K562 (cell line): Measurements from ENCODE around the gene AP2A2. TPM values are rescaled to one million over a fixed set of nuclear protein-coding genes. Genes with fewer than 3 reads are reported as not detected.

Source experiments
- ATAC-seq: fragments of 200-7000 bp; cut with Tn5 transposase; 3 replicates; pipeline ENCODE4 v1.9.1; 2020; ENCODE audit warnings: moderate library complexity
- BruUV-seq: library from RNA; stranded (reverse); fragments of 400-500 nt; replicated peaks from 2 replicates; lab custom pipeline; 2021; lab: Mats Ljungman, UMichigan
- CTCF ChIA-PET: fragments of 300-600 bp; formaldehyde crosslinking; extraction: SDS; loops from one replicate; lab custom pipeline; 2021; ENCODE audit warnings: low intra/inter-chr PET ratio; lab: Yijun Ruan, JAX
- POLR2A ChIA-PET: fragments of 300-600, 350-650 bp; sonication (Branson Sonifier 250); formaldehyde crosslinking; extraction: SDS; loops from one replicate; lab custom pipeline; 2021; ENCODE audit warnings: antibody characterized with exemption, inconsistent platforms; lab: Yijun Ruan, JAX
- DNase-seq, 4 experiments: peaks; one replicate each; pipeline versions ENCODE4 v3.0.0 to v3.0.0-alpha.2; 2011 to 2018; ENCODE audit warnings: low spot score in 3 of 4, mixed read lengths in 3 of 4; ENCODE audit errors: extremely low read depth in 1 of 4
- FAIRE-seq: peaks from 2 replicates; lab custom pipeline; 2011; peaks lifted over from hg19 to GRCh38; lab: Jason Lieb, UNC
- H2AFZ ChIP-seq: 2 replicates; pipeline ENCODE4 v1.6.0; 2011; ENCODE audit warnings: low read depth, low read length, control low read depth, inconsistent platforms
- H3K27ac ChIP-seq: fragments of 200-600 bp; 3 replicates; pipeline ENCODE4 v1.8.0; 2011; ENCODE audit warnings: low read depth, mild to moderate bottlenecking, control low read depth, inconsistent platforms, low read length, moderate library complexity, mixed read lengths; ENCODE audit errors: extremely low read depth
- H3K27me3 ChIP-seq, 2 experiments: fragments of 300-600 bp in 1 of 2; 2 replicates in 1 of 2; 3 replicates in 1 of 2; pipeline versions ENCODE4 v1.6.0 to v1.8.0; 2011; ENCODE audit warnings: inconsistent platforms in 2 of 2, low read length in 2 of 2, mild to moderate bottlenecking in 1 of 2, mixed read lengths in 1 of 2, moderate library complexity in 1 of 2; ENCODE audit not compliant: control insufficient read depth in 2 of 2, insufficient read depth in 2 of 2
- H3K36me3 ChIP-seq: fragments of 300-600 bp; 3 replicates; pipeline ENCODE4 v1.8.0; 2011; ENCODE audit warnings: mild to moderate bottlenecking, low read length, inconsistent platforms; ENCODE audit not compliant: control insufficient read depth, insufficient read depth
- H3K4me1 ChIP-seq, 2 experiments: fragments of 200-600 bp in 1 of 2; replicated peaks in 1 of 2; 2 replicates in 1 of 2; 3 replicates in 1 of 2; pipeline versions ENCODE4 v1.5.1 to v1.8.0; 2011; ENCODE audit warnings: inconsistent platforms in 2 of 2, low read length in 2 of 2, mild to moderate bottlenecking in 1 of 2, mixed read lengths in 1 of 2, moderate library complexity in 1 of 2; ENCODE audit not compliant: control insufficient read depth in 2 of 2, insufficient read depth in 2 of 2
- H3K4me2 ChIP-seq: 2 replicates; pipeline ENCODE4 v1.6.1; 2011; ENCODE audit warnings: low read length, control low read depth, inconsistent platforms, mixed read lengths; ENCODE audit not compliant: insufficient read depth
- H3K4me3 ChIP-seq: fragments of 200-600 bp; sonication (generic), shearing (Covaris generic); 2 replicates; pipeline ENCODE4 v1.5.1; 2016; ENCODE audit warnings: control low read depth, inconsistent platforms
- H3K79me2 ChIP-seq: fragments of 200-600 bp; 3 replicates; pipeline ENCODE4 v1.8.0; 2011; ENCODE audit warnings: low read length, inconsistent platforms; ENCODE audit not compliant: control insufficient read depth, insufficient read depth
- H3K9ac ChIP-seq, 2 experiments: 2 replicates each; pipeline versions ENCODE4 v1.6.0 to v1.6.1; 2011; ENCODE audit warnings: low read depth in 2 of 2, low read length in 2 of 2, control low read depth in 1 of 2, inconsistent platforms in 1 of 2, mild to moderate bottlenecking in 1 of 2, mixed read lengths in 1 of 2; ENCODE audit not compliant: insufficient read depth in 1 of 2
- H3K9me1 ChIP-seq: one replicate; pipeline ENCODE4 v1.6.0; 2011; ENCODE audit warnings: inconsistent platforms, mild to moderate bottlenecking, low read length, moderate library complexity; ENCODE audit not compliant: control insufficient read depth, insufficient read depth
- H3K9me3 ChIP-seq: replicated peaks from 2 replicates; pipeline ENCODE4 v1.5.1; 2011; ENCODE audit warnings: low read depth, low read length, inconsistent platforms; ENCODE audit not compliant: control insufficient read depth, insufficient read depth
- H4K20me1 ChIP-seq: replicated peaks from 2 replicates; pipeline ENCODE4 v1.6.1; 2011; ENCODE audit warnings: low read length, inconsistent platforms, mixed read lengths; ENCODE audit not compliant: control insufficient read depth, insufficient read depth
- USF2 ChIP-seq: sonication (generic); formaldehyde crosslinking; IDR thresholded peaks from 2 replicates; pipeline ENCODE4 v1.5.0; 2020; ENCODE audit warnings: missing genetic modification reagents
- ZBTB49 ChIP-seq: sonication (generic); formaldehyde crosslinking; IDR thresholded peaks from 2 replicates; pipeline ENCODE4 v1.8.0; 2022; ENCODE audit warnings: missing genetic modification reagents, mild to moderate bottlenecking, borderline replicate concordance
- ZNF134 ChIP-seq: fragments of 250-450 bp; sonication (Bioruptor Pico); conservative IDR thresholded peaks from 2 replicates; pipeline ENCODE4 v1.4.0; 2020
- ZNF384 ChIP-seq: IDR thresholded peaks from 2 replicates; pipeline ENCODE4 v1.6.1; 2012; ENCODE audit warnings: low read depth, low read length, improper control_type of control experiment
- ZNF699 ChIP-seq: fragments of 250-450 bp; sonication (Bioruptor Pico); IDR thresholded peaks from 2 replicates; pipeline ENCODE4 v1.8.0; 2021; ENCODE audit warnings: mild to moderate bottlenecking, moderate library complexity; ENCODE audit not compliant: insufficient replicate concordance
- WGBS: fragments of 100-300 bp; shearing (Covaris generic); methylation state at CpG from one replicate; pipeline ENCODE4 v1.1.6; 2016; ENCODE audit warnings: low coverage, mixed read lengths; ENCODE audit not compliant: insufficient coverage; ENCODE audit errors: missing lambda C conversion rate; 5-methylcytosine and 5-hydroxymethylcytosine counted together
- in situ Hi-C: fragments of 300-500 bp; cut with MboI; formaldehyde crosslinking; loops from 4 replicates; pipeline ENCODE4 v1.15.0; 2018; ENCODE audit warnings: inconsistent platforms, mixed read lengths
- intact Hi-C: fragments of 100-400 bp; cut with micrococcal nuclease; formaldehyde crosslinking; loops from 2 replicates; pipeline ENCODE4 v1.14.2; 2022
- polyA plus RNA-seq, 8 experiments: library from polyadenylated mRNA; depleted of rRNA in 4 of 8; stranded (reverse) in 5 of 8; unstranded in 3 of 8; fragments of >200 nt; fragmentation: Nextera tagmentation in 2 of 8; fragmentation: Illumina TruSeq in 1 of 8; extraction: Ambion mirVana in 2 of 8; extraction: Trizol in 1 of 8; gene quantifications; 2 replicates each; pipeline versions ENCODE4 v1.2.1 to v1.2.3, GENCODE V29; 2011 to 2014; ENCODE audit warnings: inconsistent platforms in 1 of 8, missing spikeins in 1 of 8
- total RNA-seq, 7 experiments: library from RNA; depleted of rRNA in 6 of 7; stranded (reverse); fragments of >200 nt in 6 of 7; fragmentation: Illumina TruSeq in 2 of 7; extraction: Trizol in 2 of 7; gene quantifications; 2 replicates each; pipeline versions ENCODE4 v1.2.1 to v1.2.3, GENCODE V29; 2011 to 2021; ENCODE audit warnings: low replicate concordance in 1 of 7

The AP2A2 gene
- total and polyA plus RNA-seq, 9 of the 15 experiments (the other 6 are each of a cell fraction or from before 2014, with no cell fraction given) = 0.69 to 41.7 (median 15.2) TPM

GRCh38 chr11:1018091-1018490, 92.4 kb downstream of the AP2A2 start:
- no peaks in the 10 kb centered on the region for H3K79me2 ChIP-seq
- no peak for DNase-seq
- peaks cover 2 to 53% of the 10 kb centered on the region in 2 experiments; a peak in 4 of 5 replicates for H3K27me3 ChIP-seq
- H3K27ac ChIP-seq = no peak overlapping the region
- in situ Hi-C loops = no loop called here
- peaks cover 7% of the 10 kb centered on the region for H3K9me1 ChIP-seq
- no peaks in the 10 kb centered on the region for H3K36me3 ChIP-seq
- no peak overlapping the region for H2AFZ ChIP-seq
- ChIA-PET POLR2A (no interaction called here), CTCF (no interaction called here)
- FAIRE-seq = no peak
- H3K4me3 ChIP-seq = no peak overlapping the region
- peaks cover 0 to 22% of the 10 kb centered on the region in 2 experiments; a peak in 1 of 5 replicates for H3K4me1 ChIP-seq
- 8% methylated on average over 9 of the region's 9 CpGs for WGBS
- TF ChIP-seq USF2 (CRISPR knock-in tag) = no peak
- no peak for TF ChIP-seq ZBTB49 (CRISPR knock-in tag)
- TF ChIP-seq ZNF699 (CRISPR knock-in tag) = no peak
- TF ChIP-seq ZNF384 = no peak
- TF ChIP-seq ZNF134 (CRISPR knock-in tag) = no peak
- TF ChIP-seq, all 486 proteins: peak for 0
- Histone ChIP-seq H3K9me3 (no peaks in the 10 kb centered on the region), H3K9ac (no peak overlapping the region), H3K4me2 (no peak overlapping the region), H4K20me1 (no peaks in the 10 kb centered on the region; the same call in 1 of the 2 replicates)
- intact Hi-C loops = no loop called here
- BruUV-seq = no TSS peak
- no peak for ATAC-seq
